Right lobe of liver (tissue), 4 donors: ENCODE results near the gene GCLC.

Experiments
- CTCF ChIP-seq, 4 donors: fragments of 200-600 bp in 3 of 4; fragments of 450-650 bp in 1 of 4; IDR thresholded peaks; one replicate each; pipeline versions ENCODE4 v1.5.1 to v1.8.0; 2016 to 2022; ENCODE audit warnings: antibody characterized with exemption in 4 of 4, mild to moderate bottlenecking in 2 of 4
- POLR2A ChIP-seq: fragments of 450-650 bp; IDR thresholded peaks from one replicate; pipeline ENCODE4 v1.6.1; 2017; ENCODE audit warnings: antibody characterized with exemption, mild to moderate bottlenecking
- donor health status: DM: no; HTN: no; CAD: no.
- donor health status: DM: no; HTN: no; CAD: no.
- donor health status: DM: no; HTN: yes; CAD: no.

GRCh38 chr6:53512626-53513025 lies 32.3 kb downstream of the GCLC start:
- TF ChIP-seq CTCF (IDR thresholded peaks at IDR 0.05): no peak
- no peak for TF ChIP-seq POLR2A
